ENCODE measurements around the gene CLDN6.

CLDN6 gene

GRCh38 chr16:3013491-3013951 lies 4.5 kb downstream of the CLDN6 start:
- DNase-seq (ENCODE audit: low read depth): no peak

DNA sequence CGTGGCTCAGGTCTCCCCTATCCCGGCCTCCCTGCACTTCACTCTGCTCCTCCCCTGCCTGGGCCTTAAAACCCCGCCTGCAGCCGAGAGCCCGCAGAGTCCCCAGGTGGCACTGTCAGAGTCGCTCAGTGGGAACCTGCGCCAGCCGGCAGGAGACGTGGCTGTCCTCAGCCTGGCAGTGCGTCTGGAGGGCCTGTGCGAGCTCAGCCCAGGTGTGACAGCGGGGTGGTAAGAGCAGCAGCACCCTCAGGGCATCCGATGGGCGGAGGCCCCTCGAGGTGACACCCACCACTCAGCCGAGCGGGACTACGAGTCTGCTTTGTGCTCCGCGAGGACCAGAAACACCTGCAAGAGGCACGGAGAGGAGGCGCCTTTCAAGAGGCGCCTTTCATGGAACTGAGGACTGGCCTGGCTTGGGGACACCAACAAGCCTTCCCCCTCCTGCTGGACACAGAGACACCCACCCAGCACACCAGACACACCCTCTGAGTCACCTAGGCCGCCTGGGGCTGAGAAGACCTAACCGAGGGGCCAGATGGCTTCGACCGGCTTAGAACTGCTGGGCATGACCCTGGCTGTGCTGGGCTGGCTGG lies 5.1 kb downstream of the CLDN6 start, which contains the start of gene CLDN9:
TSS of gene CLDN9 (plus strand) at position 96 of the 593 bp plus-strand sequence. CDS start at position 536, 440 bp downstream.
- no peak for DNase-seq (ENCODE audit: low read depth)

GRCh38 chr16:3012246-3012645 lies 5.7 kb downstream of the CLDN6 start:
- no peak for DNase-seq (ENCODE audit: low read depth)

DNA sequence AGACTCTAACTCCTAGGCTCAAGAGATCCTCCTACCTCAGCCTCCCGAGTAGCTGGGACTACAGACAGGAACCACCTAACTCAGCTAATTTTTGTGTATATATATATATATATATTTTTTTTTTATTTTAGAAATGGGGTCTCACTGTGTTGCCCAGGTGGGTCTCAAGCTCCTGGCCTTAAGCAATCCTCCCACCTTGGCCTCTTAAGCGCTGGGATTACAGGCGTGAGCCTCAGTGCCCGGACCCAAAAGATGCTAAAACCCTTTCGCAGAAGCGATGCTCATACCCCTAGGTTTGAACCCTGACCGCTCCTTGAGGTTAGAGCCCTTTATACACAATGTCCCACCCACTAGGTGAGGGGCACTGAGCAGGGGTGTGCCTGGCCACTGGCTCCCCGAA lies 7.5 kb downstream of the CLDN6 start:
- DNase-seq (ENCODE audit: low read depth): no peak

GRCh38 chr16:3009568-3010390 lies 8.2 kb downstream of the CLDN6 start:
- no peak for DNase-seq (ENCODE audit: low read depth)

DNA sequence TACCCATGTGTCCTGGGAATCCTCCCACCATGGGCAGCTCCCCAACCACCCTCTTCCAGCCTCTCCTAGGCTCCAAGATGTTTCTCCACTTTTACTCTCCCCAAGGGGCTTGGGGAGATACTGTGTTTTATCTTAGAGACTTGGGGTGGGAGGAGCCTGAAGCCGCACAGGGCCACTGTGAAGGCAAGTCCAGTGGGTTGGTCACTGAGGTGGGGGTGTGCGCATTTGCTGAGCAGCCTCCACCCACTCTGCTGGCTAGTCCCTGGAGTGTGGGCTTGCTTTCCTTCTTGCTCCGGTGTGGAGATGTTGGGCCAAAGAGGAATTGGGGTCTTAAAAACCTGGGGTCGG lies 9.3 kb downstream of the CLDN6 start:
- DNase-seq (ENCODE audit: low read depth): no peak

DNA sequence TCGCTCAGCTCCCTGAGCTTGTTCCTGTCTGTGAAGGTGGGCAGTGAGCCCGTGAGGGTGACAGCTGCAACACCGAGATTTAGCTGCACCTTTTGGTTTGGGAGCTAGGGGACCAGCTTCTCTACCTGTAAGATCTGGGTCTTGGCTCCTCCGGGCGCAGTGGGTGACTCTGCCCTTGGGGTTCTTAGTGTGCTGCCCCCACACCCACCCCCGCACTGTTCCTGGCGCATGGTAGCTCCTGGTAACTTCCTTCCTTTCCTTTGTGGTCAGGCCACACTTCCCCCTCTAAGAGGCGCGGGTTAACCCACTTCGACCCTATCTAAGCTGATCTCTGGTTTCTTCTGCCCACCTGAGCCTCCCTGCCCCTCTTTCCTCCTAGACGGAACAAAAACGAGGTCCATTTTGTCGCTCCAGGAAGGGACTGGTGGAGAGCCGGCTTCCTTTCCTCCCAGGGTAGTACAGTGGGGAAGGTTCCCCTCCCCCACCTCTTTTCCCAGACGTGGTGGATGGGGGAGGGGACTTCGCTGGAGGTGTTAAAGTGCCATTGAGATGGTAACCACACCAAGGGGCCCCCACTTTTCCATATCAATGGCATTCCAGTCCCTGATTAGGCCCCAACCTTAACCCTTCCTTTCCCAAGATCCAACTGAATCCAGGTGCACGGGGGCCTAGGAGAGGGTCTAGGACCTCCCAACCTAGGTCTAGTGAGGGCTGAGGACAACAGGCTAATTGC lies 9.9 kb downstream of the CLDN6 start:
- no peak for DNase-seq (ENCODE audit: low read depth)

- DNase-seq (ENCODE audit: low read depth): no peak
These were observed 10.7 kb downstream of the CLDN6 start for GRCh38 chr16:3007059-3007956.

DNA sequence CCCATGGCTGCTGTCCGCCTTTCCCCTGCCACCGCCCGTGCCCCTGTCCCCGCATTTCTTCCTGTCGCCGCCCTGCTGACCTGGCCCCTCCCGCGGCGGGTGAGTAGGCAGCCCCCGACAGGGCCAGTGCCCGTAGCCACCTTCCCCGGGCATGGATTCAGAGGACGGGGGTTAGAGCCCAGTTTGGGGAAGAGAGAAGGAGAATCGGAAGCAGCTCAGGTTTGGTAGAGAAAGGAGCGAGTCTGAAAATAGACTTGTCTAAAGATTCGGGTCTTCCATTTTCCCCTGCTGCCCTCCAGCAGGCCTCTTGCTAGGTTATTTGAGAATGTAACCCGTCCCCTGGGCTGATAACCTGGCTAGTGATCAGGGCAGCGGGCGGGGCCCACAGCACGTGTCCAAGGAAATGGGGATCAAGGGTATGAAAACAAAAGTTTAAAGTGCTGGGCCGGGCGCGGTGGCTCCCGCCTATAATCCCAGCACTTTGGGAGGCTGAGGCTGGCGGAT lies 13.2 kb downstream of the CLDN6 start:
- DNase-seq (ENCODE audit: low read depth): no peak

GRCh38 chr16:3004319-3004718 lies 13.7 kb downstream of the CLDN6 start:
- DNase-seq (ENCODE audit: low read depth): no peak

- peak; percentile 89 for DNase-seq (ENCODE audit: low read depth)
These were observed 14.3 kb downstream of the CLDN6 start for GRCh38 chr16:3003582-3004270.

- no peak for DNase-seq (ENCODE audit: low read depth)
These were observed 16.7 kb downstream of the CLDN6 start for GRCh38 chr16:3001316-3001715.

- DNase-seq (ENCODE audit: low read depth): no peak
These were observed 17.4 kb downstream of the CLDN6 start for GRCh38 chr16:3000540-3000939.

DNA sequence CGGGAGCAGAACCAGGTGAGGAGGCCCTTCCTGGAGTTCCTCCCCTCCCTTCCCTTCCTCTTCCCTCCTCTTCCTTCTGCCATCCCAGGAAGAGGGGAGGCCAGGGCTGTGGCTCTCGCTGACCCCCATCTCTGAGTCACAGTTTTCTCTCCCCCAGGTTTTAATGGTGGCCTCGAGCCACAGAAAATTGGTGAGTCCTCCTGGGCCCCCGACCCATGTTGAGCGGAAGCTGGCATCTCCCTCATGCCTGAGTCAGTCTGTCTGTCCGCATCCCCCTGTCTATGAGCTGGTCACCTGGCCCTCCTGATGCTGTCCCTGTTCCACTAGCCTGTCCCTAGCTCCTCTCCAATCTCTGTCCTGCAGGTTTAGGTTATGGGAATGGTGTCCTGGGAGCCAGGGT lies 18.1 kb downstream of the CLDN6 start:
- DNase-seq (ENCODE audit: low read depth): no peak

GRCh38 chr16:2996298-2996697 lies 21.7 kb downstream of the CLDN6 start:
- DNase-seq (ENCODE audit: low read depth): no peak

- DNase-seq (ENCODE audit: low read depth): no peak
These were observed 25.5 kb downstream of the CLDN6 start for GRCh38 chr16:2992383-2993081.

DNA sequence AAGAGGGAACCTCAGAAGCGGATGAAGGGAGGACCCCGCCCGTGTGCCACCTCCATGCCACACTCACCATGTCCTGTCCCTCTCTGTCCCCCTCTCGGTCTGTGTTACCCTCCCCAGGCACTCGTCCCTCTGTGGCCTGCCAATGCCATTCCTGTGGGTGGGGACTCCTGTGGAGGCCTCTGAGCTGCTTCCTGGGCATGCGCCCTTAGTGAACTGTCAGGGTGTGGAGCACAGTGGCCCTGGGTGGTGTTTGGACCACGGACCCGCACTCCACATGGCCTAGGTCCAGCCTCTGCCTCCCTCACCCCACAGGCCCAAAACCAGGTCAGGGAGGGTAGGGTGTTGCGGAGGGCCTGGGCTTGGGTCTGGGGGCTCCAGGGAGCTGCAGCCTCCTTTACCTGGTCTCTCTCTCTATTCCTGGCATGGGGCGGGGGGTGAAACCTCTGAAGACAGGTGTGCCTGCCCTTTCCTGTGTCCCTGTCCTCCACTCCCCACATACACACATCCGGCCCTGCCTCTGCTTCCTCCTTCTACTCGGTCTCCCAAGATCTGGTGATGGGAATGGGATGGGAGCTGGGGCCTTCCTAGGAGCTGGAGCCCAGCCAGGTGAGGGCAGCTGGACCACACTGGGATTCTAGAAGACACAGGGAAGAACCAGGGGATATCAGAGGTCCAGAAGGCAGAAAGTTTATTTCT lies 26.3 kb downstream of the CLDN6 start:
- DNase-seq (ENCODE audit: low read depth): no peak

- no peak for DNase-seq (ENCODE audit: low read depth)
These were observed 27.1 kb downstream of the CLDN6 start for GRCh38 chr16:2990891-2991290.

GRCh38 chr16:2988590-2989099 lies 29.3 kb downstream of the CLDN6 start:
- no peak for DNase-seq (ENCODE audit: low read depth)

- no peak for DNase-seq (ENCODE audit: low read depth)
These were observed 30.1 kb downstream of the CLDN6 start for GRCh38 chr16:2987833-2988232.

Data from stimulated activated CD8-positive, alpha-beta memory T cell treated with anti-CD3 and anti-CD28 coated beads, Interleukin-12 subunit alpha, Interleukin-12 subunit beta, amount 100 ng/mL, for 4 hours (primary cell).